C1 segment of cervical spinal cord (tissue), 14 donors: Measurements from ENCODE around the gene RAD51B.

Source experiments
- DNase-seq, 14 donors: peaks; one replicate each; lab custom pipeline; 2025; lab: John Stamatoyannopoulos, UW

RAD51B gene

DNA sequence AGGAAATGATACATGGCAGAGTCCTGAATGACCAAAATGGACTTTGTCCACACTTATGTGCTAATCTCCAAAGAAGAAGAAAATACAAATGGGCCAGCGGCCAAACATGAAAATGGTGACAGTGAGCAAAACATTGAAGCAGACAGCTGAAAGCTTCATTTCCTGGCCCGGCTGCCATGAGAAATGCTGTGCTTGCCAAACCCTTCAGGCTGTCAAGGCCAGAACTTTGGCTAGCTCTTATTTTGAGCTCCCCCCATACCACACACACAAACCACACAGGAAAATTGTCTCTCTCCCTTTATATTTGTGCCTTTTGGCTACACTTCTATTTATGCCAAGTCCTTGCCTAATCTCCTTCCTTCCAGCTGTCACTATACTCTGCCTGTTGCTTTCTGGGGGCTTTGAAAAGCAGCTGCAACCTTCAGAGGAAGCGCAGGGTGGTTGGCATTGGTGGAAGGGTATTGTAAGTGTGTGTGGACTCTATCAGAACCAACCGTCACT is 323.8 kb downstream of the RAD51B start:
- DNase-seq = peak in 6 of 14 donors; percentile 5 to 52 (median 16)

DNA sequence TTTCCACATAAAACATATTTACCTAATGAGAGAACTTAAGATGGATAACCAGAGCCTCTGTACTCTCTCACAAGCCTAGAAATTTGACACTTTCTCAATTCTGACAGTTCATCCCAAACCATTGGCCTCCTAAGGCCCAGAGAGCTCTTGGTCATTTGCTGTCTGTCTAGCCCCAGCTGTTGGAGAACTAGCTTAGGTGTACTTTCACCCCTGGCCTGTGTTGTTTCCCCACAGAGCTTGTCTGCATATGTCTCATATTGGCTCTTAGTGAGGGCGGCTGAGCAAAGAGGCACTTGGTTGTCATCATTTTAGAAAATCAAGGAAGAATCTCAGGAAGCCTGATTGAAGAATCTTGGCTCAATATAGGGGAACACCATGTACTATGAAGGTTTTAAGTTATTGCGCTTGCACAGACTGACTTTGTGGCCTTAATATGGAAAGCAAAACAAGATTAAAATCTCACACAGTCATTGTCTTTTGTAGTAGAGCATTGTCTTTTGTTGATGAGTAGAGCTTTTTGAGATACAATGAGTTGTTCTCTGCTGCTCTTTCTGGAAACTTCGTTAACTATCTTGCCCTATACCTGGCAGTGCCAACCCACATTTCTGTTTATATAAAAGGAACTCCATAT is 324.6 kb downstream of the RAD51B start:
- DNase-seq = no peak

DNA sequence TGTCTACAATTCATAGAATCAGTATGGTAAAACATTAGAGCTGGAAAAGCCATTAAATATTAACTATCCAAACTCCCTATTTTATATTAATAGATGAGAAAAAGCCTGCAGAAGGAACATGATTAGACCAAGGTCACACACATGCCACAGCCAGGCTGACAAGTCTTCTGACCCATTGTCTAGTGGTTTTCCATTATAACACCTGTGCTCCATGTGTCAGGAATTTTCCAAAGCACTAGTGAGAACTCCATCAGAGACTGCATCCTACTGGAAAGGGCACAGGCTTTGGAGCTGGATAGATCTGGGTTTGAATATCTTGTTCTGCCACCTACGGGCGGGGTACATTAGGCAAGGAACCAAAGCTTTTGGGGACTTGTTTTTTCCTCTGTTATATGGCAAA is 325.5 kb downstream of the RAD51B start:
- no peak for DNase-seq

DNA sequence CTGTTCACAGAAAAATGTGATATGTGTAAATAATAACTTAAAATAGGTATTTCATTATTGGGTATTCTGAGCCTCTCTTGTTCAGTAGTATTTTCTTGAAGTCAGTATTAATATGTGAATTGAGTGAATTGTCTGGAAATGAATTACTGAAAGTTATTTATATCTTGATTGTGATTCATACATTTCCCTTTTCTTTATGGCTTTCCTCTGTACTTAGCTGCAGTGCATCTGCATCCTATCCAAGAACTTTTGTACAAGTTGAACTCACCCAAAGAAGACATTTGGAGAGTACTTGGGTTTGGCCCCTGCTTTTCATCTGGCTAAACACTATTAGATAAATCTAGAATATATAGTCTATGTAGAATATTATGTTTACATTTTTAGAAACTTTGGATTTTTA is 326.0 kb downstream of the RAD51B start:
- no peak for DNase-seq

DNA sequence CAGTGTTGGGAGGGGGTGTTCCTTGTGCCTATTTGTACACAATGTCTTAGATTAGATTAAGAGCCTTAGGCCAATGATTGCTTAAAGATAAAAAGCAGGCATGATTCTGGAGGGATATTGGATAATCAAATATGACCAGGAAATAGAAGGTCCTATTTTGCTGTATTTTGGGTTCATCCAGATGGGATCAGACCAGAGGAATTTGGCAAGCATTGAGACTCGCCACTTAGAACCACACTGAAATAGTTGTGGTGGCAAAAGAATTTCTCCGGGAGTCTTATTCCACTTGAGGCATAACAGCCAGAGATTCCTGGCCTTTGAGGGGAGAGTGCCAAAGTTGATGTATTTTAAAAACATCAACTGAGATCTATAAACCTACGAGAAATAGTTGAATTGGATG is 327.2 kb downstream of the RAD51B start:
- no peak for DNase-seq

DNA sequence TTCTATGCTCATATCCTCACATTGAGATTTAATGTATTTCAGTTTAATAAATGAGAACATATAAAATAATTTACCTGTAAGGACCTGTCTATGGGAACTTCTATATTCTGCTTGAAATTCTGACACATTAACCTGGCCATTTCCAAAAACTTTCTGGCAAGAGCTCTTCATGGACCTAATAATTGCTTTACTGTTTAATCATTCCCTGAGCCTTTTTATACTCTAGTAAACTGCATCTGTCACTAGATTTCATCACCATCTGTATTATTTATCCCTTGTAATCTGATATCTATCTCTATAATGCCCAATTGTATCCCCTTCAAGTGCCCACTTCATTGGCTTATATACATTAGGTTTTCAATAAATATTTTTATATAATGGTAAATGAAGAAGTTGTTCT is 327.7 kb downstream of the RAD51B start:
- no peak for DNase-seq

DNA sequence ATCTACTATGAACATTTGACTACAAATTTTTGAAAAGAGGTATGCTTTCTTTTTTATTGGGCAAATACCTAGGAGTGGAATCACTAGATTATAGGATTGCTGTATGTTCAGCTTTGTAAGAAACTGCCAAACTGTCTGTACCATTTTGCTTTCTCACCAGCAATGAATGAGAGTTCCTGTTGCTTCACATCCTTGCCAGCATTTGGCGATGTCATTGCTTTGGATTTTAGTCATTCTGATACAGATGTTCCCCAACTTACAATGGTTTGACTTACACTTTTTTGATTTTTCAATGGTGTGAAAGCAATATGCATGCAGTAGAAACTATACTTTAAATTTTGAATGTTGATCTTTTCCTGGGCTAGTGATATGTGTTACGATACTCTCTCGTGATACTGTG is 328.7 kb downstream of the RAD51B start:
- no peak for DNase-seq

DNA sequence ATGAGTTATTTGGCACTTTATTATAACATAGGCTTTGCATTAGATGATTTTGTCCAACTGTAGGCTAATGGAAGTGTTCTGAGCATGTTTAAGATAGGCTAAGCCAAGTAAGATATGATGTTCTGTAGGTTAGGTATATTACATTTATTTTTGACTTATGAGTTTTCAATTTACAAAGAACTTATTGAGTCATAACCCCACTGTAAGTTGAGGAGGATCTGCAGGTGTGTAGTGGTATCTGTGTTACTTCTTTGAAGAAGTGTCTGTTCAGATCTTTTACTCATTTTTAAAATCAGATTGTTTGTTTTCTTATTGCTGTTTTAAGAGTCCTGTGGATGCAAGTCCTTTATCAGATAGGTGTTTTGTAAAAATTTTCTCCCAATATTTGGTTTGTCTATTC is 329.2 kb downstream of the RAD51B start:
- no peak for DNase-seq

DNA sequence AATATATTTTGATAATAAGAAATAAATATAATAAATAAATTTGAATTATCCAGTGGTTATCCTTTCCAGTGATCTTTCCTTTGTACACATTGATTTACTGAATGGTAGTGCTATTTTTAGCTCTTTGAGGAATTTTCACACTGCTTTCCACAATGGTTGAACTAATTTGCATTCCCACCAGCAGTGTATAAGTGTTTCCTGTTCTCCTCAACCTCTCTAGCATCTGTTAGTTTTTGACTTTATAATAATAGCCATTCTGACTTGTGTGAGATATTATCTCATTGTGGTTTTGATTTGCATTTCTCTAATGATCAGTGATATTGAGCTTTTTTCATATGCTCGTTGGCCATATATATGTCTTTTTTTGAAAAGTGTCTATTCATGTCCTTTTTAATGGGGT is 333.7 kb downstream of the RAD51B start:
- DNase-seq = no peak

DNA sequence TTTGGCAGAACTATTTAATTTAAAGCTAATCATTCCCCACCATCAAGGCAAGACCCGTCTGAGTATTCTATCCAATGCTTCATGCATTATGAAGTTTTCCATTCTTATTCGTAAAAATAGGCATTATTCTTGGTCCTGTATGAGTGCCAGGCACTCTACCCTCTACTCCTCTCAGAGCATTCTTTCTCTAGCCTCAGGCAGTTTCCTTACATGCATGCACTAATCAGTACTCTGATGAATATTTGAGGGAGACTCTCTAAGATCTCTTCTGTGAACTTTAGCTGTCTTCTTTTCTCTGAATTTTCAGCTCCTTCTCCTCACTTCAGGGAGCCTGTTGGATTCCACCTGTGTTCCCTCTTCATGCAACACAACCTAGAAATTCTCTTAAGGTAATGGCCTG is 334.7 kb downstream of the RAD51B start:
- DNase-seq = no peak

DNA sequence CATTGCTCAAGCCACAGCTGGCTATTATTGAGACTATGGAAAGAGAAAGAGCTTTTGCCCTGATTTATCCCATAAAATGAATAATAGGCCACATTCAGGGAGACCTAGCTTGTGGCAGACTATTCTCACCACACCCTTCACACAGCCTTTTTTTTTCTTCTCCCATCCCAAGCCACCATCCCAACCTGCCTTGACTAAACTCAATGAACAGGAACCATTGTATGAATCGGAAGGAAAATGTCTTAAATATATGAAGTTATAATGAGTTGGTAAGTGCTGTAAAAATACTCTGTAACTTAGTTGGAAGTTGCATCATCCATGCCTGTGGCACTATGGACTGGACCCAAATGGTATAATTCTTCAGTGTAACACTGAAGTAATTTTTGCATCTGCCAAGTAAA is 338.4 kb downstream of the RAD51B start:
- no peak for DNase-seq

DNA sequence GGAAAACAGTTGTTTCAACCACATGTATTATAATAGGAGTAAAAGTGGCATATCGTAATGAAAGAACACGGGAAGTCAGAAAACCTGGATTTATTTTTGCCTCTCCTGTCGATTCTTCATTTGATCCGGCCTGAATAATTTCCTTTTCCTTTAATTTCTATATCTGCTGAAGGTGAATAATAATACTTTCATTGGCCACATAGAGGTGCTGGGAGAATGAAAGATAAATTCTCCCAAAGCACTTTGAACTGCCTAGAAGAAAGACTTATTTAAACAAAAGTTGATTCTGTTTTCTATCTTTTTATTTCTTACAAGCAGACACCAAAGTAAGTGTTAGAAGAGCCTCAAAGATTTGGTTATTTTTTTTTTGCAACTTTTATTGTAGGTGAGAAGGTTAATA is 339.1 kb downstream of the RAD51B start:
- no peak for DNase-seq

DNA sequence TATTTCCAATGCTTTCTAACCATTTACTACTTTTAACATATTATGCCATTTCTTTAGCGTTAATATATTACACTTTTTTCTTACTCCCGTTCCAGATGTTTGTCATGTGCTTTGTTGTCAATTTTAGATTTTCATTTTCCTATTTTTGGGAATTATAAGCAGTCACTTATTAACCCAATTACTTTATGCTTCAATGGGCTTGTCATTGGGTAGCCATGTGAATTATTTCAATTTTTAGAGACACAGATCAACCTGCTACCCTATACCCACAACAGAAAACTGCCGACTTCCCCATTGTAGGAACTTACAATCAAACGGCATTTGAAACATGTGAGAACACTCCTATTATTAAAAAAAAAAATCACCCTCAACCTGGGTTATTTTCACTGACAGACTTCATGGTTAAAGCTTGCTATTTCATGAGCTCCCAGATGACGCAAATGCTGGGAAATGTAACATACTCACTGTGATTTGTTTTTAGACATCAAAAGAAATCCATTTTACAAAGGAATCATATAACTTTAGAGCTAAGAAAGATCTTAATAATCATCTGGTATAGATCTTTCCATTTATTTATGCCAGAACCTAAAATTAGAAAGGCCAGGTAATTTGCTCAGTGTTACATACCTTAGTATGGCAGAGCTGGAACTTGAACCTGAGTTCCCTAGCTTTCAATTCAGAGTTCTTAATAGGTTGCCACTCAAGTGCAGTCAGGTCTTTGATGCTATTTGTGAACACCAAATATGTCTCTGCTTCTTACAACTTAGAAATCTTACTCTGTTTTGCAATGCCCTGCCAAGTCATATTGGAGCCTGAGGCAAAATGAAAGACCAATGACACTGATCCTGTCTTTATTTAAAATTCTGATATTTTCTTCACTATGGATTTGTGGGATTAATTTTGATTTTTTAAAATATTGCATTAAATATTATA is 340.4 kb downstream of the RAD51B start:
- DNase-seq = no peak

DNA sequence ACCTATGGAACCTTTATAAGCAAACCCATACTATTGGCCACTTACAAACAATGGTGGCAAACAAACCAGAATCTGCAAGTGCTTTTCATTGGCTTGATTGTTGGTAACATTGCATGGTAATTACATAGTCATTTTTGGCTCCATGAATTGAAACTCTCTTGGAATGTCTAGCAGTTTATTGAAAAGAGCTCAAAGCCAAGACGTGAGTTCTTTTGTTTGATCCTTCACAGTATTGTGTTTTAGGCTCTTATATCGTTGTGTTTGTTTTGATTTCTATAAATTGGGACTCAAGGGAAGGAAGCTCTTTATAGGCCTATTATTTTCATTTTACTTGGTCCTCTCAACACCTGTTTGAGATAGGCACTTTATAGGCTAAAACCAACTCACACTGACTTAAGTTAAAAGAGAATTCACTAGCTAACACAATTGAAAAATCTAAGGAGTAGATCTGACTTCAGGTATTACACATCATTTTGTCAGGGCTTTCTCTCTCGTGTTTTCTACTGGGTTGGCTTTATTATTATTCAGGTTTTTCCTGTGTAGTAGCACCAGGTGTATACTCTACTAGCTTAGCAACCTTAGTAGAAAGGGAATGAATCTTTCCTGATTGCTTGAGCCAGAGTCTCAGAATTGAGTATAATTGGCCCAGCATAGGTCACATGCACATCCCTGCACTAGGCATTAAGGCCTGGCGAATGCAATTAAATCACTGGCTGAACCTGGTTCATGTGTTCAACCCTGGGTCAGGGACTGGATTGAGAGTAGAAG is 341.4 kb downstream of the RAD51B start:
- DNase-seq = no peak

DNA sequence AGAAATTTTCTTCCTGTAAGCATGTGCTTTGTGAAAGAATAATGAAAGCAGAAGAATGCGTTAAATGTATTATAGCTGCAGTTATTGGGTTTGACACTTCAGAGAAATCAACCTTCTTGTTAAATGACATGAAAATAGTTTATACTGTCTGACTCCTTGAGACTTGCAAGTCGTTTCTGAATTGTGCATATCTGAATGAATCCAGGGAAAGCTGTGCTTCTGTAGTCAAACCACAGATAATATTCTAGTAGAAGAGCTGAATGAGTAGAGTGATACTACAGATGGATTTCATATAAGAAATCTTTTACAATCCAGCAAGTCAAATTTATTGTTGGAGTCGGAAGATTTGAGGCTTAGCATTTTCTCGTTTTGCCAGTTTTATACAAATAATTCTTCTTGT is 343.3 kb downstream of the RAD51B start:
- DNase-seq = no peak

DNA sequence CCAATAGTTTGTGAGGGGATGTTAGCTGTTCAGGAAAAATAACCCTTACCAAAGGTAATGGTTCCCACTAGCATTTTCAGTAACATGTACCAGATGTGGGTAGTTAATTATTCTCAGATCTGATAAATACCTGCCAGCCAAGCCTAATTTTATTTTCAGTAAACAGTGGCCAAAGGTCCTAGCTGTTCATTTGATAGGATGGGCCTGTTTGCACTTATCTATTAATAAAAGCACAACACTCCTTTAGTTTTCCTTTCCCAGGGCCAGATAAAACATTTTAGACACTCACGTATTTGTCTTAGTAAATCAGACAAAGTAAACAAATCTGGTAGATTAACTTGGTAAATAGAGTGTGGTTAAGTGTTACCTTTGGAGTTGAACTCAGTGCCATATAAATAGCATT is 345.1 kb downstream of the RAD51B start:
- DNase-seq = no peak

DNA sequence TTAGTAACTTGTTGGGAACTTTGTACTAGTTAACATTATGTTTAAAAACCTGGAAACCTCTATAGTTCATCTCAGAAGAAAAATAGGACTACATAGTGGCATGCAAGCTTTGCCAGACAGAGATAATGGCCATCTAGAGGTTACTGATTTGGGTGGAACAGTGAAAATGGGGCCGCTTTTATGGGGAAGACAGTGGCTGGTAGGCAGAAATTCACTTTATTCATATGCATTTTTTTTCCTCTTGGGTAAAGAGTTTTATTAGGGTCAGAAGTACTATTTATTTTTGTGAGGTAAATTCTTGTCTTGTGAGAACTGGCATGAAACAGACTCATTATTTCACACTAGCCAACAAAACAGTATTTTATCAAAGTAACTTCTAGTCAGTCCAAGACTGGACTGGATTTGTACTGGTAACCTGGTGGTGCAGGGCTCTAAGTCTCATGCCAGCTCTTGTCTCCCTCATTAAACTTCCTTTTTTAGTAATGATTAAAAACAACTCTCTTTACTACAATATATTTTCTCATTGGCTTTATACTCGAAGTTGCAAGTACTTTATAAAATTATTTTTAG is 345.8 kb downstream of the RAD51B start:
- no peak for DNase-seq

DNA sequence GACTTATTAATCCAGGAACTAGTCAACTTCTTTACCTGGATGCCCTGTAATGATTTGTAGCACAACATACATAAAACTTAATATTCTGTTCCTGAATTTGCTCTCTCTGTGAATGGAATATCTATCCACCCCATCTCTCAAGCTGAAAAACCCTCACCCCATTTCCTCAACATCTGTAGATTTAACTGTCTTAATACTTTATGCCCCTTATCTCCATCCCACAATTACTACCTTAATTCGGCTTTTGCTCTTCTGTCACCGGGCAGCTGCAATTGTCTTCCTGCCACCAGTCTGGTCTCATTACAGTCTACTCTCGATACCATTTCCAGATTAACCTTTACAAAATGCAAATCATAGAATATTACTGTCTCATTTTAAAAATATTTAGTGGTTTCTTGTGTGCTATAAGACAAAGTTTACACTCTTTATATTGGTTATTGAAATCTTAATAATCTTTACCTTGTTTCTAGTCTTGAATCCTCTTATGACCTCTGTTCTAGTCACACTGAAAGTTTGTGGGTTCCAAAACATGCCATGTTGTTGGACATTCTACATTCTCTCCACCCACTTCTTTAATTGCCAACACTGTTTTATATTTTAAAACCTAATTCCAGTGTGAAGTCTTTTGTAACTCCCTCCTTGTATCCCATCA is 347.3 kb downstream of the RAD51B start:
- DNase-seq = no peak

DNA sequence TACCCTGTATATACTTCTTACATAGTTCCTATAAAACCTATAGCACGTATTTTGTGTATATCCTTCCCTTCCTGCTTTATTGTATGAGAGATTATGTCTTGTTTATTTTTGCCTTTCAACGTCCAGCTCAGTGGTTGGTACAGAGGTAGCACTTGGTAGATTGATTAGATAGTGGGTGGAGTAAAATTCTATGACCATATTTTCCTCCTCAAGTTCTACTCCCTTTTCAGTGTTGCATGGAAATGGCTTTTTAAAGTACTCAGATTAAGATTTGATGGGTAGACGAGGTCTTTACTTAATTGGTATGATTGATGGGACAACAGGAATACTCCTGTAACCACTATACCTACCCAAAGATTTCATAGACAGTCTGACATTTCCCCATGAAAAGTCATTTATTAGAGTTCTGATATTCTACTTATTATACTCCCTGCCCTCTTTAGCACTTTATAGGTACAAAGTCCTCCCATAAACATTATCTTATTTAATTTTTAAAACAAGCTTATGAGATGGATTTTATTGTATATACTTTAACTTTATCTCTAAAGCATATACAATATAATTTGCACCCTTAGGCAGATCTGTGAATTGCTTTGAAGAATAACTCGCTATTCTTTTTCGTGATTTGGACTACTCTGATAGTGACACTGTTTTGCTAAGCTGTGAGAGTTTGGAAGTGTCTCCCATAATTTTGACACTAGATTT is 348.0 kb downstream of the RAD51B start:
- no peak for DNase-seq

DNA sequence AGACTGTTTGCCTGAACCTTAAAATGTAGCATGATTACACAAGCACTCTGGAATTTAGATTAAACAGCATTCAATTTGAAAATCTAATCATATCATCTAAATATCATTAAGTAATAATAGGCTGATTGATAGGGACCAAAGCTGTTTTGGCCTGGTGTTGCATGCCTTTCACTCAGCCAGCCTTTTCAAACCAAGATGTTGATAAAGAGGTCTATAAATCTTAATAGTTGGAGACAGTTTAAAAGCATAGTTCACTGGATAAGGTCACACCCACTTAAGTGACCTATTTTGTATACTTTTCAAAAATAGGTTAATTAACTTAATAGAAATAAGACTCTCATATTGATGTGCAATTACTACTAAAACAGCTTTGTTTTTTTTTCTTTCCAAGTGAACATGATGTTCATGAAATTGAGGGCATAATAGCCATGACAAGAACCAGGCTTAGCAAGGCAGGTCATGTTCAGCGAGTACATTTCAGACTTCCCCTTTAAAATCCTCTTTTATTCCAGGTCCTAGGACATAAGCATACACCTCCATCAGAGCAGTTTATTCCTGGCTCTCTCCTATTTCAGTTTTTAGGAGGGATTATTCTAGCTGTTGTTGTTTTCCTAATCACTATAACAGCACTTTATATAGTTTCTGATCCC is 349.0 kb downstream of the RAD51B start:
- DNase-seq = no peak
